ENCODE data around the gene RBM34. TPM values are rescaled to one million over a fixed set of nuclear protein-coding genes. Genes with fewer than 3 reads are reported as not detected.
A peak's percentile ranks its signal among the peaks of the same experiment; 100 is the strongest.
"Not testable (repeated sequence)": the region's sequence is repeated elsewhere in the genome, so short reads cannot be mapped to it uniquely, and the experiment has no call there.

Gene RBM34
- total and polyA plus RNA-seq, 8 donors: 9.8 to 79.7 (median 56.7) TPM; not detected in 1

DNA sequence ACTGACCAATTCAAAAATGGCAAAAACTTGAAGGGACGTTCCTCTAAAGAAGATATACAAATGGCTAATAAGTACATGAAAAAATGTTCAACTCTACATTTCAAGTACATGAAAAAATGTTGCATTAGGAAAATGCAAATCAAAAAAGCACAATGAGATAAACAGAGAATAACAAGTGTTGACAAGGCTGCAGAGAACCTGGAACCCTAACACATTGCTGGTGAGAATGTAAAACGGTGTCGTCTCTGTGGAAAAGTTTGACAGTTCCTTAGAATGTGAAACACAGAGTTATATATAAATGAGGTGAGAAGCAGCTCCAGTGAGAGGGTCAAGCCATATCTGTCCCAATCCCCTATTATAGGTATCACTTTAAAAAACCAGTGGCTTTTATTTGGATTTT, 44.6 kb upstream of the RBM34 start:
- TF ChIP-seq POLR2AphosphoS5 (IDR thresholded peaks at IDR 0.05) (no peak), EP300 (IDR thresholded peaks at IDR 0.05) (no peak), POLR2A (IDR thresholded peaks at IDR 0.05) (no peak)
- TF ChIP-seq, protein P1, sequence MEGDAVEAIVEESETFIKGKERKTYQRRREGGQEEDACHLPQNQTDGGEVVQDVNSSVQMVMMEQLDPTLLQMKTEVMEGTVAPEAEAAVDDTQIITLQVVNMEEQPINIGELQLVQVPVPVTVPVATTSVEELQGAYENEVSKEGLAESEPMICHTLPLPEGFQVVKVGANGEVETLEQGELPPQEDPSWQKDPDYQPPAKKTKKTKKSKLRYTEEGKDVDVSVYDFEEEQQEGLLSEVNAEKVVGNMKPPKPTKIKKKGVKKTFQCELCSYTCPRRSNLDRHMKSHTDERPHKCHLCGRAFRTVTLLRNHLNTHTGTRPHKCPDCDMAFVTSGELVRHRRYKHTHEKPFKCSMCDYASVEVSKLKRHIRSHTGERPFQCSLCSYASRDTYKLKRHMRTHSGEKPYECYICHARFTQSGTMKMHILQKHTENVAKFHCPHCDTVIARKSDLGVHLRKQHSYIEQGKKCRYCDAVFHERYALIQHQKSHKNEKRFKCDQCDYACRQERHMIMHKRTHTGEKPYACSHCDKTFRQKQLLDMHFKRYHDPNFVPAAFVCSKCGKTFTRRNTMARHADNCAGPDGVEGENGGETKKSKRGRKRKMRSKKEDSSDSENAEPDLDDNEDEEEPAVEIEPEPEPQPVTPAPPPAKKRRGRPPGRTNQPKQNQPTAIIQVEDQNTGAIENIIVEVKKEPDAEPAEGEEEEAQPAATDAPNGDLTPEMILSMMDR (IDR thresholded peaks at IDR 0.05): no peak
- H3K27ac ChIP-seq: no peak overlapping the region
- peaks cover 7 to 59% (median 57%) of the 10 kb centered on the region in 4 donors for H3K36me3 ChIP-seq
- DNase-seq: no peak
- H3K4me1 ChIP-seq: no peaks in the 10 kb centered on the region
- no peaks in the 10 kb centered on the region for H3K27me3 ChIP-seq
- no peak overlapping the region for H3K4me3 ChIP-seq
- WGBS, 5 donors: 93 to 96% (median 94%) methylated on average over 3 of the region's 3 CpGs
- H3K9me3 ChIP-seq: no peaks in the 10 kb centered on the region
- intact Hi-C loops (cut with DNase I; ENCODE audit: low total_unique reads): no loop called here

DNA sequence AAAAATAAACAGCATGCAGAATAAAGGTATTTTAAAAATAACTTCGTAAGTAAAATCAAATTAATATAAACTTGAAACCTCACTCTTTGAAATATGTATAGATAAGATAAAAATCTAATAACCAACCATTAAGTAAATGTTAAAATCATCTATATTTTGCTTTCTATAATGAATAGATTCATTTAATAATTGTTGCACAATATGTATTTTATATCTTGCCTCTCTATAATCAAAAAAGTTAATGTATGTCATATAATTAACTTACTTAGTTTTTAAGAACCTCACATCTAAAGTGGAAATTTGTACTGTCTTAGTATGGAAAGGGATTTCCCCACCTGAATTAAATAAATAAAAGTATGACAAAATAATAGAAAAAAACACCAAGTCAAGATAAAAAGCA, 42.4 kb upstream of the RBM34 start:
- no peaks in the 10 kb centered on the region for H3K9me3 ChIP-seq
- no peak for DNase-seq
- no peak overlapping the region for H3K27ac ChIP-seq
- TF ChIP-seq, protein P1 (IDR thresholded peaks at IDR 0.05): no peak
- TF ChIP-seq EP300 (IDR thresholded peaks at IDR 0.05) (no peak), POLR2A (IDR thresholded peaks at IDR 0.05) (no peak), POLR2AphosphoS5 (IDR thresholded peaks at IDR 0.05) (no peak)
- WGBS, 5 donors: 58 to 81% (median 78%) methylated on average over 1 of the region's 1 CpG
- peaks cover 0 to 11% (median 5%) of the 10 kb centered on the region in 4 donors for H3K4me1 ChIP-seq
- H3K36me3 ChIP-seq: peaks cover 0 to 42% (median 38%) of the 10 kb centered on the region in 4 donors
- intact Hi-C loops (cut with DNase I; ENCODE audit: low total_unique reads): no loop called here
- H3K27me3 ChIP-seq: no peaks in the 10 kb centered on the region
- no peak overlapping the region for H3K4me3 ChIP-seq

DNA sequence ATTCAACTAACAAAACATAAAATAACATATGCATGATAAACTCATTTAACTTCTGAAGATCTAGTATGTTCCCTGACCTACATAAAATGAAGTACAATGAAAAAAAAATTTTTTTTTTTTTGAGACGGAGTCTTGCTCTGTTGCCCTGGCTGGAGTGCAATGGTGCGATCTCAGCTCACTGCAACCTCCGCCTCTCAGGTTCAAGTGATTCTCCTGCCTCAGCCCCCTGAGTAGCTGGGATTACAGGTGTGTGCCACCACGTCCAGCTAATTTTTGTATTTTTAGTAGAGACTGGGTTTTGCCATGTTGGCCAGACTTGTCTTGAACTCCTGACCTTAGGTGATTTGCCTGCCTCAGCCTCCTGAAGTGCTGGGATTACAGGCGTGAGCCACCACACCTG, 41.4 kb upstream of the RBM34 start:
- H3K4me3 ChIP-seq; DNase-seq; H3K27me3 ChIP-seq; H3K27ac ChIP-seq; H3K9me3 ChIP-seq; intact Hi-C loops (cut with DNase I; ENCODE audit: low total_unique reads): not testable (repeated sequence)
- H3K36me3 ChIP-seq: peaks cover 0 to 43% (median 36%) of the 10 kb centered on the region in 4 donors
- H3K4me1 ChIP-seq: peaks cover 0 to 11% (median 5%) of the 10 kb centered on the region in 4 donors
- WGBS, 5 donors: 93 to 98% (median 95%) methylated on average over 5 of the region's 5 CpGs

DNA sequence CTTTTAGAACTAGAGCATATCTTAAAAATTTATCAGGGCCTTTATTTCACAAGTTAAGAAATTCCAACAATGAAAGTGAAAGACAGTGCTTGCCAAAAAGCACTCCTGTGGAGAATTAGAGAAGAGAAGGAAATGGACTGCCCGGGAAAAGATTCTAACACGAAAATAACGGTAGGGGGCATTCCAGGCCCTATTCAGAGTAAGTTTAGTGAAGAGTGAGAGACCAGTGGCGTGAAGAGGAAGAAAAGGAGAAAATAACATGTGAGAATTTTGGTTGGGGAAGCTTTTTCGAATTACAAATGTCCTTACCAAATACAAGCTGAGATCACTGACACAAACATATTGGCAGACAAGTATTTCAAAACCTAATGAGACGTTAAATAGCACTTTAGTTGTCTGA, 38.4 kb upstream of the RBM34 start:
- no peak overlapping the region for H3K4me3 ChIP-seq
- WGBS, 5 donors: 27 to 34% (median 30%) methylated on average over 6 of the region's 6 CpGs
- peak in 1 of 2 donors; percentile 54 for DNase-seq
- H3K4me1 ChIP-seq: peaks cover 0 to 11% (median 5%) of the 10 kb centered on the region in 4 donors
- H3K36me3 ChIP-seq: peaks cover 13 to 58% (median 41%) of the 10 kb centered on the region in 4 donors
- TF ChIP-seq, protein P1 (IDR thresholded peaks at IDR 0.05): peak in 4 of 7 experiments; percentile 19 to 52 (median 23)
- TF ChIP-seq EP300 (IDR thresholded peaks at IDR 0.05): no peak
- intact Hi-C loops (cut with DNase I; ENCODE audit: low total_unique reads): no loop called here
- peak overlapping the region in 2 of 5 donors; percentile 33 to 43 for H3K27ac ChIP-seq
- no peaks in the 10 kb centered on the region for H3K27me3 ChIP-seq
- no peaks in the 10 kb centered on the region for H3K9me3 ChIP-seq

DNA sequence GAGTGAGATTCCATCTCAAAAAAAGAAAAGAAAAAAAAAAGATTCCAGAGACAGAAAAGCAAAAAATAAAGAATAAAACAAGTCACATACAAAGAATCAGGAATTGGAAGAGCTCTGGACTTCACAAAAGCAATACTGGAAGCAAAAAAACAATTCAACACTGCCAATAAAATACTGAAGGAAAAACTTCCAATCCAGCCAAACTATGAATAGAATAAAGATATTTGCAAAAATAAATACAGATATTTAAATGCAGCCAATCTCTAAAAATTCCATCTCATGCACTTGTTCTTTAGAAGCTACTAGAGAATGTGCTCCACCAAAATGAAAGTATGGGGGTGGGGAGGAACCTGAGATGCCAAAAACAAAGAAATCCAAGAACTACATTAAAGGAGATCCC, 29.4 kb upstream of the RBM34 start:
- no peaks in the 10 kb centered on the region for H3K27me3 ChIP-seq
- TF ChIP-seq, protein P1 (IDR thresholded peaks at IDR 0.05): no peak
- TF ChIP-seq POLR2AphosphoS5 (IDR thresholded peaks at IDR 0.05) (no peak), EP300 (IDR thresholded peaks at IDR 0.05) (no peak), POLR2A (IDR thresholded peaks at IDR 0.05) (no peak)
- H3K4me3 ChIP-seq: no peak overlapping the region
- H3K27ac ChIP-seq: no peak overlapping the region
- peaks cover 0 to 5% (median 0%) of the 10 kb centered on the region in 4 donors for H3K4me1 ChIP-seq
- no peak for DNase-seq
- intact Hi-C loops (cut with DNase I; ENCODE audit: low total_unique reads): no loop called here
- H3K36me3 ChIP-seq: peaks cover 25 to 84% (median 73%) of the 10 kb centered on the region in 4 donors
- no peaks in the 10 kb centered on the region for H3K9me3 ChIP-seq

All from stomach (tissue), 9 donors.